Measurements from ENCODE around the gene AFDN.

Gene AFDN

DNA sequence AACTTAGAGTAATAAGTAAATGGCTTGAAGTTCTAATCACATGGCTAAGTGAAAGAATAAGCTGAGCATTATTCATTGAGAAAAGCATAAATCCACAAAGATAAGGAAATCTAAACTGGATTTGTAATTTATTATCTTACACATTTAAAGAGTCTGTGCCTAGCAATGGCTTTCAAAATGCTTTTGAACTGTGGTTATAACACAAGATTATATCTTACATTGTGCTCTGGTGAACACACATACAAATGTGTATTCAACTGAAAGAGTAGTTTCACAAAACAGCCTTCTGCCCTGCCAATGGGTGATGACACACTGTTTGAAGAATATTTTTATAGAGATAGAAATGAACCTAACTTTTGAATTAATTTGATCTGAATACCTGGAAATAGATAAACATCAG is 83.3 kb downstream of the AFDN start:
- DNase-seq (ENCODE audit: low read depth): no peak
- TF ChIP-seq MYC (IDR thresholded peaks at IDR 0.05; ENCODE audit: low read depth, low read length) (no peak), POLR2A (IDR thresholded peaks at IDR 0.05; ENCODE audit: extremely low read depth, insufficient read length) (no peak)
- TF ChIP-seq, protein P1, sequence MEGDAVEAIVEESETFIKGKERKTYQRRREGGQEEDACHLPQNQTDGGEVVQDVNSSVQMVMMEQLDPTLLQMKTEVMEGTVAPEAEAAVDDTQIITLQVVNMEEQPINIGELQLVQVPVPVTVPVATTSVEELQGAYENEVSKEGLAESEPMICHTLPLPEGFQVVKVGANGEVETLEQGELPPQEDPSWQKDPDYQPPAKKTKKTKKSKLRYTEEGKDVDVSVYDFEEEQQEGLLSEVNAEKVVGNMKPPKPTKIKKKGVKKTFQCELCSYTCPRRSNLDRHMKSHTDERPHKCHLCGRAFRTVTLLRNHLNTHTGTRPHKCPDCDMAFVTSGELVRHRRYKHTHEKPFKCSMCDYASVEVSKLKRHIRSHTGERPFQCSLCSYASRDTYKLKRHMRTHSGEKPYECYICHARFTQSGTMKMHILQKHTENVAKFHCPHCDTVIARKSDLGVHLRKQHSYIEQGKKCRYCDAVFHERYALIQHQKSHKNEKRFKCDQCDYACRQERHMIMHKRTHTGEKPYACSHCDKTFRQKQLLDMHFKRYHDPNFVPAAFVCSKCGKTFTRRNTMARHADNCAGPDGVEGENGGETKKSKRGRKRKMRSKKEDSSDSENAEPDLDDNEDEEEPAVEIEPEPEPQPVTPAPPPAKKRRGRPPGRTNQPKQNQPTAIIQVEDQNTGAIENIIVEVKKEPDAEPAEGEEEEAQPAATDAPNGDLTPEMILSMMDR (IDR thresholded peaks at IDR 0.05; ENCODE audit: low read depth, low read length): no peak
- TF ChIP-seq, protein P2, sequence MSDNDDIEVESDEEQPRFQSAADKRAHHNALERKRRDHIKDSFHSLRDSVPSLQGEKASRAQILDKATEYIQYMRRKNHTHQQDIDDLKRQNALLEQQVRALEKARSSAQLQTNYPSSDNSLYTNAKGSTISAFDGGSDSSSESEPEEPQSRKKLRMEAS (IDR thresholded peaks at IDR 0.05; ENCODE audit: low read depth, low read length): no peak
- H3K4me3 ChIP-seq (ENCODE audit: low read depth, low read length): no peak overlapping the region

DNA sequence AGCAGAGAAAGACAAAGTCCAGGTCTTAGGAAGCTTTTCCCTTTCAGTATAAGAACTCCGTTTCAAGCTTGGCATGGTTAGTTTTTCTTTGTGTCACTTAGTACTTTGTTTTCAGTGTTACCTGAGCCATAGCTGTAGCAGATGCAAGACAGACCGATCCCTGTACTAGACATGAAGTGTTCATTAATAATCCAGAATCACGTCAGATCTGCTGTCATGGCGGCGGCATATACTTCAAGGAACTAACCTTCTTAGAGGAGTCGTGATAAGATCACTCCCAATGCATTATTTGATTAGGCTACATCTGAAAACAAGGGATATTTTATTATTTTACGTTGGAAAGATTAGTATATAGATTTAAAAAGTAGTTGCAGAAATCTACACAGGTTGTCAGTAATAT is 83.9 kb downstream of the AFDN start:
- DNase-seq (ENCODE audit: low read depth): no peak
- no peak overlapping the region for H3K4me3 ChIP-seq (ENCODE audit: low read depth, low read length)
- TF ChIP-seq, protein P2 (IDR thresholded peaks at IDR 0.05; ENCODE audit: low read depth, low read length): no peak
- TF ChIP-seq, protein P1 (IDR thresholded peaks at IDR 0.05; ENCODE audit: low read depth, low read length): no peak
- TF ChIP-seq MYC (IDR thresholded peaks at IDR 0.05; ENCODE audit: low read depth, low read length) (no peak), POLR2A (IDR thresholded peaks at IDR 0.05; ENCODE audit: extremely low read depth, insufficient read length) (no peak)

DNA sequence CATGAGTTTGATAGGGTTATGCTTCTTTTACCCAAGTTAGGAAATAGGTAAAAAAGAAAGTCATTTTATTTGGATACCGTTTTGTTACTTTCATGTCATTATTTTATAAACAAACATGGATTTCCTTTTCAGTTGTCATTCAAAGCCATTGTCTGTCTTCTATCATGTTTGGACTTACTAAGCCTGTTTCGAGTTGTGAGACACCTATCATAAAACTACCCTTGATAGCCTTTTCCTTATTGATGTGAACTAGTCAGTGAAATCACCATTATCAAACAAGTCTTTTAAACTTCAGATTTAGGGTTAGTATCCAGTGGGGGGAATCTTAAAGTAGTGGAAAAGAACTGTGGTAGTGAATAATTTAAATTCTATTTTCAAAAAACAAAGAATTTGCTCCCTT is 85.8 kb downstream of the AFDN start:
- no peak overlapping the region for H3K4me3 ChIP-seq (ENCODE audit: low read depth, low read length)
- DNase-seq (ENCODE audit: low read depth): no peak
- TF ChIP-seq, protein P1 (IDR thresholded peaks at IDR 0.05; ENCODE audit: low read depth, low read length): no peak
- TF ChIP-seq, protein P2 (IDR thresholded peaks at IDR 0.05; ENCODE audit: low read depth, low read length): no peak
- TF ChIP-seq POLR2A (IDR thresholded peaks at IDR 0.05; ENCODE audit: extremely low read depth, insufficient read length) (no peak), MYC (IDR thresholded peaks at IDR 0.05; ENCODE audit: low read depth, low read length) (no peak)

DNA sequence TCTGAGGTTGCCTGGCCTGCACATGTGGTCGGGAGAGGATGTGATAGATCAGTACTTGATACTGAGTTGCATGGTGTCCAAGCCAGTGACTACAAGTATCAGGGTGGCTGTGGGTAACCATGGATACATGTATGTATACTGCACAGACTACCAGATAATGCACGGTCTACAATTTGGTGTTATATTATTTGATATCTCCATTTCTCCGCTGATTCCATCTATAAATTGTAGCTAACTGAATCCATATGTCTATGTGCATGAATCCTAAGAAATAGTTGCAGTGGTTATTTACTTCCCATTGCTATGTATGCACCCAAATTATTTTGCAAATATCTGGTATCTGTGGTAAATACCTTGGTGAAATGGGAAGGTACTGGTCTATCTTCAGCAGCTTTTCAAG is 87.0 kb downstream of the AFDN start:
- TF ChIP-seq POLR2A (IDR thresholded peaks at IDR 0.05; ENCODE audit: extremely low read depth, insufficient read length) (no peak), MYC (IDR thresholded peaks at IDR 0.05; ENCODE audit: low read depth, low read length) (no peak)
- TF ChIP-seq, protein P2 (IDR thresholded peaks at IDR 0.05; ENCODE audit: low read depth, low read length): no peak
- TF ChIP-seq, protein P1 (IDR thresholded peaks at IDR 0.05; ENCODE audit: low read depth, low read length): no peak
- no peak for DNase-seq (ENCODE audit: low read depth)

DNA sequence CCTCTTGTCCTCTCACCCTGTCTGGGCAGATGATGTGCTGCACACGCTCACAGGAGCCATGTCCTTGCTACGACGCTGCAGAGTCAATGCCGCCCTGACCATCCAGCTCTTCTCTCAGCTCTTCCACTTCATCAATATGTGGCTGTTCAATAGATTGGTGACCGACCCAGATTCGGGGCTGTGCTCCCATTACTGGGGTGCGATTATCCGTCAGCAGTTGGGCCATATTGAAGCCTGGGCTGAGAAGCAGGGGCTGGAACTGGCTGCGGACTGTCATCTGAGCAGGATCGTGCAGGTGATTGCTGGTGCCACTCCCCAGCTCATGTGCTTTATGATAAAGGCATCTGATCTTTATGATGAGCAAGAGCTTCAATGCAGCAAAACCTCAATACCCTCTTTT is 88.4 kb downstream of the AFDN start:
- no peak overlapping the region for H3K4me3 ChIP-seq (ENCODE audit: low read depth, low read length)
- no peak for DNase-seq (ENCODE audit: low read depth)
- TF ChIP-seq, protein P1 (IDR thresholded peaks at IDR 0.05; ENCODE audit: low read depth, low read length): no peak
- TF ChIP-seq, protein P2 (IDR thresholded peaks at IDR 0.05; ENCODE audit: low read depth, low read length): no peak
- no peak for TF ChIP-seq MYC (IDR thresholded peaks at IDR 0.05; ENCODE audit: low read depth, low read length)
- no peak for TF ChIP-seq POLR2A (IDR thresholded peaks at IDR 0.05; ENCODE audit: extremely low read depth, insufficient read length)

More for the DNA sequence above, 87.0 kb downstream of the AFDN start:
- no peak overlapping the region for H3K4me3 ChIP-seq (ENCODE audit: low read depth, low read length)
